ENCODE results near the gene MAP6D1. TPM values are rescaled to one million over a fixed set of nuclear protein-coding genes. Genes with fewer than 3 reads are reported as not detected.

Gene MAP6D1
- polyA plus RNA-seq, 1 donor from 2014 or later, result 3.1 TPM

- Histone ChIP-seq H3K36me3 (ENCODE audit: insufficient read depth, low read length) (peaks cover 22% of the 10 kb centered on the region), H3K4me2 (ENCODE audit: low read length) (no peak overlapping the region), H3K79me2 (replicated peaks; ENCODE audit: insufficient read depth, low read length) (no peaks in the 10 kb centered on the region), H3K9me3 (ENCODE audit: low read length) (no peaks in the 10 kb centered on the region), H4K20me1 (ENCODE audit: insufficient read depth) (no peaks in the 10 kb centered on the region), H3K9me2 (ENCODE audit: insufficient read depth, low read length) (no peaks in the 10 kb centered on the region), H3F3A (ENCODE audit: insufficient read depth, low read length, poor library complexity, severe bottlenecking) (no peaks in the 10 kb centered on the region), H3K27me3 (ENCODE audit: insufficient read depth, low read depth, low read length) (no peaks in the 10 kb centered on the region), H3K27ac (ENCODE audit: low read length) (no peak overlapping the region), H3K9ac (ENCODE audit: low read length) (no peak overlapping the region), H2AFZ (ENCODE audit: low read depth, low read length) (no peak overlapping the region), H3K4me3 (ENCODE audit: low read length) (no peak overlapping the region)
- TF ChIP-seq SMC3 (conservative IDR thresholded peaks at IDR 0.05; ENCODE audit: poor library complexity) (no peak), RAD21 (conservative IDR thresholded peaks at IDR 0.05) (no peak), EP300 (conservative IDR thresholded peaks at IDR 0.05; ENCODE audit: poor library complexity, severe bottlenecking) (no peak), EZH2 (IDR thresholded peaks at IDR 0.05; ENCODE audit: borderline replicate concordance, insufficient read depth, low read length, poor library complexity, severe bottlenecking) (no peak)
Observed at GRCh38 chr3:183802989-183803388, 22.4 kb downstream of the MAP6D1 start.

GRCh38 chr3:183801601-183802000 lies 23.8 kb downstream of the MAP6D1 start:
- Histone ChIP-seq H3K4me3 (ENCODE audit: low read length) (no peak overlapping the region), H3K9ac (ENCODE audit: low read length) (no peak overlapping the region), H3K27ac (ENCODE audit: low read length) (no peak overlapping the region), H4K20me1 (ENCODE audit: insufficient read depth) (no peaks in the 10 kb centered on the region), H3K9me3 (ENCODE audit: low read length) (no peaks in the 10 kb centered on the region), H3F3A (ENCODE audit: insufficient read depth, low read length, poor library complexity, severe bottlenecking) (no peaks in the 10 kb centered on the region), H3K79me2 (replicated peaks; ENCODE audit: insufficient read depth, low read length) (no peaks in the 10 kb centered on the region), H3K9me2 (ENCODE audit: insufficient read depth, low read length) (no peaks in the 10 kb centered on the region), H2AFZ (ENCODE audit: low read depth, low read length) (no peak overlapping the region), H3K4me2 (ENCODE audit: low read length) (no peak overlapping the region), H3K27me3 (ENCODE audit: insufficient read depth, low read depth, low read length) (no peaks in the 10 kb centered on the region), H3K36me3 (ENCODE audit: insufficient read depth, low read length) (peaks cover 18% of the 10 kb centered on the region)
- TF ChIP-seq SMC3 (conservative IDR thresholded peaks at IDR 0.05; ENCODE audit: poor library complexity) (no peak), POLR2AphosphoS5 (IDR thresholded peaks at IDR 0.05) (no peak), CTCF (IDR thresholded peaks at IDR 0.05; ENCODE audit: poor library complexity, severe bottlenecking) (no peak), MXI1 (conservative IDR thresholded peaks at IDR 0.05; ENCODE audit: poor library complexity, severe bottlenecking) (no peak), EZH2 (IDR thresholded peaks at IDR 0.05; ENCODE audit: borderline replicate concordance, insufficient read depth, low read length, poor library complexity, severe bottlenecking) (no peak)

GRCh38 chr3:183800243-183800863 lies 25.0 kb downstream of the MAP6D1 start:
- Histone ChIP-seq H4K20me1 (ENCODE audit: insufficient read depth) (no peaks in the 10 kb centered on the region), H3K27ac (ENCODE audit: low read length) (no peak overlapping the region), H3K79me2 (replicated peaks; ENCODE audit: insufficient read depth, low read length) (no peaks in the 10 kb centered on the region), H3K36me3 (ENCODE audit: insufficient read depth, low read length) (peaks cover 13% of the 10 kb centered on the region), H3F3A (ENCODE audit: insufficient read depth, low read length, poor library complexity, severe bottlenecking) (no peaks in the 10 kb centered on the region), H2AFZ (ENCODE audit: low read depth, low read length) (no peak overlapping the region), H3K4me2 (ENCODE audit: low read length) (no peak overlapping the region), H3K9me3 (ENCODE audit: low read length) (no peaks in the 10 kb centered on the region), H3K9ac (ENCODE audit: low read length) (no peak overlapping the region), H3K9me2 (ENCODE audit: insufficient read depth, low read length) (no peaks in the 10 kb centered on the region), H3K27me3 (ENCODE audit: insufficient read depth, low read depth, low read length) (no peaks in the 10 kb centered on the region), H3K4me3 (ENCODE audit: low read length) (no peak overlapping the region)
- TF ChIP-seq SMC3 (conservative IDR thresholded peaks at IDR 0.05; ENCODE audit: poor library complexity) (no peak), POLR2AphosphoS5 (IDR thresholded peaks at IDR 0.05) (no peak), REST (IDR thresholded peaks at IDR 0.05; ENCODE audit: borderline replicate concordance) (no peak), MXI1 (conservative IDR thresholded peaks at IDR 0.05; ENCODE audit: poor library complexity, severe bottlenecking) (no peak)

All from neural cell (in vitro differentiated cells).